Fibroblast of mammary gland (primary cell): Measurements from ENCODE around the gene PYDC1.

Experiments used
- DNase-seq: peaks from one replicate; pipeline ENCODE4 v3.0.0-alpha.2; 2010; ENCODE audit warnings: low read depth
- H3K4me3 ChIP-seq: 2 replicates; pipeline ENCODE4 v1.5.1; 2011; ENCODE audit warnings: low read depth, mild to moderate bottlenecking, low read length, moderate library complexity; ENCODE audit not compliant: control insufficient read depth
- CTCF ChIP-seq: conservative IDR thresholded peaks from 2 replicates; pipeline ENCODE4 v1.5.1; 2011; ENCODE audit warnings: low read depth, low read length, inconsistent platforms; ENCODE audit not compliant: control insufficient read depth, insufficient read depth

The PYDC1 gene

GRCh38 chr16:31213877-31214707 lies 2.8 kb downstream of the PYDC1 start, which contains the start of gene TRIM72:
Gene TRIM72 (plus strand): TSS chr16:31214119. CDS start chr16:31214739, 620 bp downstream.
- TF ChIP-seq CTCF = no peak
- DNase-seq = no peak

GRCh38 chr16:31213342-31213741 lies 3.6 kb downstream of the PYDC1 start:
- no peak overlapping the region for H3K4me3 ChIP-seq
- no peak for DNase-seq
- no peak for TF ChIP-seq CTCF

More at GRCh38 chr16:31213877-31214707, 2.8 kb downstream of the PYDC1 start, which contains the start of gene TRIM72:
- peak within 1 kb of the TSS; percentile 12 for H3K4me3 ChIP-seq

GRCh38 chr16:31206776-31207175 lies 10.2 kb downstream of the PYDC1 start:
- TF ChIP-seq CTCF = no peak
- H3K4me3 ChIP-seq = no peak overlapping the region
- no peak for DNase-seq

GRCh38 chr16:31204871-31205666 lies 11.9 kb downstream of the PYDC1 start:
- TF ChIP-seq CTCF = no peak
- no peak for DNase-seq
- H3K4me3 ChIP-seq = no peak overlapping the region

- peak; percentile 20 for DNase-seq
- no peak for TF ChIP-seq CTCF
- peak within 1 kb of the TSS; percentile 59 for H3K4me3 ChIP-seq
Observed at GRCh38 chr16:31202414-31203375, 14.2 kb downstream of the PYDC1 start, which contains the start of gene PYCARD. Gene PYCARD (minus strand): TSS chr16:31202760. CDS start chr16:31202690, 70 bp downstream.
